Measurements from ENCODE around the gene CUTC. TPM values are rescaled to one million over a fixed set of nuclear protein-coding genes. Genes with fewer than 3 reads are reported as not detected.
A peak's percentile ranks its signal among the peaks of the same experiment; 100 is the strongest.

Gene CUTC
- total RNA-seq, 4 donors from 2014 or later: 10.3 to 27.4 (median 15.1) TPM

GRCh38 chr10:99787311-99787710 lies 55.3 kb downstream of the CUTC start:
- 53% methylated on average over 5 of the region's 5 CpGs for WGBS
- no peak for TF ChIP-seq POLR2AphosphoS5 (IDR thresholded peaks at IDR 0.05)
- TF ChIP-seq EP300 (IDR thresholded peaks at IDR 0.05): no peak
- TF ChIP-seq POLR2A (IDR thresholded peaks at IDR 0.05): no peak
- TF ChIP-seq, protein P1, sequence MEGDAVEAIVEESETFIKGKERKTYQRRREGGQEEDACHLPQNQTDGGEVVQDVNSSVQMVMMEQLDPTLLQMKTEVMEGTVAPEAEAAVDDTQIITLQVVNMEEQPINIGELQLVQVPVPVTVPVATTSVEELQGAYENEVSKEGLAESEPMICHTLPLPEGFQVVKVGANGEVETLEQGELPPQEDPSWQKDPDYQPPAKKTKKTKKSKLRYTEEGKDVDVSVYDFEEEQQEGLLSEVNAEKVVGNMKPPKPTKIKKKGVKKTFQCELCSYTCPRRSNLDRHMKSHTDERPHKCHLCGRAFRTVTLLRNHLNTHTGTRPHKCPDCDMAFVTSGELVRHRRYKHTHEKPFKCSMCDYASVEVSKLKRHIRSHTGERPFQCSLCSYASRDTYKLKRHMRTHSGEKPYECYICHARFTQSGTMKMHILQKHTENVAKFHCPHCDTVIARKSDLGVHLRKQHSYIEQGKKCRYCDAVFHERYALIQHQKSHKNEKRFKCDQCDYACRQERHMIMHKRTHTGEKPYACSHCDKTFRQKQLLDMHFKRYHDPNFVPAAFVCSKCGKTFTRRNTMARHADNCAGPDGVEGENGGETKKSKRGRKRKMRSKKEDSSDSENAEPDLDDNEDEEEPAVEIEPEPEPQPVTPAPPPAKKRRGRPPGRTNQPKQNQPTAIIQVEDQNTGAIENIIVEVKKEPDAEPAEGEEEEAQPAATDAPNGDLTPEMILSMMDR (IDR thresholded peaks at IDR 0.05): no peak

DNA sequence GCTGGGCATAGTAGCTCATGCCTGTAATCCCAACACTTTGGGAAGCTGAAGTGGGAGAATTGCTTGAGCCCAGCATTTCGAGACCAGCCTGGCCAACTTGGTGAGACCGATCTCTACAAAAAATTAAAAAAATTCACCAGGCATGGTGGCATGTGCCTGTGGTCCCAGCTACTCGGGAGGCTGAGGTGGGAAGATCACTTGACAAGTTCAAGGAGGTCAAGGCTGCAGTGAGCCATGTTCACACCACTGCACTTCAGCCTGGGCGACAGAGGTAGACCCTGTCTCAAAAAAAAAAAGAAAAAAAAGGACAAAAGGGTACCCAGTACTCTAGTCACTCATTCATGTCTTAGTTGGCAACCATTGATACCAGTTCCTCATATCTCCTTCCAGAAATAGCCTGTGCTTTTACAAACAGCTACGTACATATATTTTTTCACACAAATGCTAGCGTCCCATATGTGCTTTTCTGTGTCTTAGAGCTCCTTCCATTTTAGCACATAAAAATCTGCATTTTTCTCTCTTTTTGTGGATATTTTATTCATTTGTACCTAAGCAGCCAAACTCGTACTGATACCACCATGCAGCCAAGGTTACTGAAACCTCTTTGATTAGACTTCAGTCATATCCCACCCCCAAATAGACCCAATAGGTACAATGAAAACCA lies 55.9 kb downstream of the CUTC start:
- TF ChIP-seq POLR2AphosphoS5 (IDR thresholded peaks at IDR 0.05): no peak
- TF ChIP-seq, protein P1 (IDR thresholded peaks at IDR 0.05): no peak
- TF ChIP-seq EP300 (IDR thresholded peaks at IDR 0.05): no peak
- no peak for TF ChIP-seq POLR2A (IDR thresholded peaks at IDR 0.05)
- 75% methylated on average over 7 of the region's 7 CpGs for WGBS
- DNase-seq (ENCODE audit: low spot score in 2 of 2): no peak
- H3K4me3 ChIP-seq: no peak overlapping the region
- peaks cover 13% of the 10 kb centered on the region for H3K4me1 ChIP-seq
- H3K27ac ChIP-seq: peak overlapping the region; percentile 47
- no peaks in the 10 kb centered on the region for H3K27me3 ChIP-seq
- H3K36me3 ChIP-seq: no peaks in the 10 kb centered on the region
- H3K9me3 ChIP-seq: no peaks in the 10 kb centered on the region

More at GRCh38 chr10:99787311-99787710, 55.3 kb downstream of the CUTC start:
- H3K36me3 ChIP-seq: no peaks in the 10 kb centered on the region
- no peak for DNase-seq (ENCODE audit: low spot score in 2 of 2)
- no peak overlapping the region for H3K27ac ChIP-seq
- no peak overlapping the region for H3K4me3 ChIP-seq
- peaks cover 19% of the 10 kb centered on the region for H3K4me1 ChIP-seq
- no peaks in the 10 kb centered on the region for H3K27me3 ChIP-seq
- H3K9me3 ChIP-seq: no peaks in the 10 kb centered on the region

DNA sequence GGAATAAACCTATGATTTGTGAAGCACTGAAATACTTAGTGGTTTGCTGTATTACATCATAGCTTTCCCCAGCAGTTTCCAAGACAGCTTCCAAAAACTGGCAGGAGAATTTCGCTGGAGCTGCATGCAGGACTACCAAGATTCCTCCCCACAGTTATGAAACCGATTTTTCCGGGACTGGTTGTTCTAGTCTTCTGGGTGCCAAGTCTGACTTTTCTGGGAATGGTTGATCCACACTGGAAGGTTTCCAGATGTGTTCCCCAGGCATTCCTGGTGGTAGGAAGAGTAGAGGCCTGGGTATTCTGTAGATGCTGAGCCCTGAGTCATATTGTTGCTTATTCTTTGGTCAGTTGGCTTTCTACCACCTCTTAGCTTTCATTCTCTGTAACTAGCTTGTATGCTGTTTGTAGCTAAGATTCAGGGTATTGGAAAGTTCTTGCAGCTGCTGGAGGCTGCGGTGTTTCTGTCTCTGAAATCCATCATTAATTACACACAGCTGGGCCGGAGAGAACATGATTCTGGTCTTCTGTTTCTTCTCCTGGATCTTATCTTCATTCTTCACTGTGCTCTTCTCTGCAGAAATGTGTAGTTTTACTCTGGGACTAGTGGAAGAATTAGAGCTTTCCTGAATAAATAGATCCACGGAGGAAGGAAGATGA lies 56.7 kb downstream of the CUTC start:
- no peak overlapping the region for H3K4me3 ChIP-seq
- WGBS: 42% methylated on average over 6 of the region's 6 CpGs
- no peak for DNase-seq (ENCODE audit: low spot score in 2 of 2)
- no peaks in the 10 kb centered on the region for H3K27me3 ChIP-seq
- H3K36me3 ChIP-seq: no peaks in the 10 kb centered on the region
- TF ChIP-seq POLR2AphosphoS5 (IDR thresholded peaks at IDR 0.05) (peak in 2 of 3 donors; percentile 76 to 84), EP300 (IDR thresholded peaks at IDR 0.05) (no peak), POLR2A (IDR thresholded peaks at IDR 0.05) (no peak)
- H3K4me1 ChIP-seq: peaks cover 12% of the 10 kb centered on the region
- no peaks in the 10 kb centered on the region for H3K9me3 ChIP-seq
- H3K27ac ChIP-seq: peak overlapping the region; percentile 50

GRCh38 chr10:99791831-99792230 lies 59.8 kb downstream of the CUTC start:
- Histone ChIP-seq H3K4me3 (no peak overlapping the region), H3K9me3 (no peaks in the 10 kb centered on the region), H3K4me1 (no peaks in the 10 kb centered on the region), H3K27me3 (no peaks in the 10 kb centered on the region), H3K27ac (no peak overlapping the region), H3K36me3 (no peaks in the 10 kb centered on the region)
- no peak for TF ChIP-seq POLR2A (IDR thresholded peaks at IDR 0.05)
- no peak for TF ChIP-seq EP300 (IDR thresholded peaks at IDR 0.05)
- 90% methylated on average over 3 of the region's 3 CpGs for WGBS
- no peak for DNase-seq (ENCODE audit: low spot score in 2 of 2)

DNA sequence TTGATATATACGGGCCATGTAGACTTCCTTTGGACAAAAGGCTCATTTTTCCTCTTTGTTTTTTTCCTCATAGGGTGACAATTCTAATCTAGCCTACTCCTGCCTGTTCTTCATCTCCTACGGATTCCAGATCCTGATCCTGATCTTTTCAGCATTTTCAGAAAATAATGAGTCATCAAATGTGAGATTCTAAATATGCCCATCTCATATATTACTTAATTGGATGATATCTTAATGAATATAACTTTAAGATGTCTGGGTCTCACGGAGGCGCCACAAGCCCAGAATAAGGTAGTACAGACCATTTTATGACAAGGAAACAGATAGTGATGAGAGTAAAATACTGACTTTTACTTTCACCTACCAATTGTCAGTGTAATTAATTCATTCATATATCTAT lies 61.8 kb downstream of the CUTC start:
- Histone ChIP-seq H3K27me3 (no peaks in the 10 kb centered on the region), H3K4me3 (no peak overlapping the region), H3K9me3 (no peaks in the 10 kb centered on the region), H3K36me3 (no peaks in the 10 kb centered on the region), H3K4me1 (no peaks in the 10 kb centered on the region), H3K27ac (no peak overlapping the region)
- no peak for TF ChIP-seq POLR2AphosphoS5 (IDR thresholded peaks at IDR 0.05)
- TF ChIP-seq, protein P1 (IDR thresholded peaks at IDR 0.05): no peak
- TF ChIP-seq EP300 (IDR thresholded peaks at IDR 0.05): no peak
- no peak for TF ChIP-seq POLR2A (IDR thresholded peaks at IDR 0.05)
- 93% methylated on average over 4 of the region's 4 CpGs for WGBS
- no peak for DNase-seq (ENCODE audit: low spot score in 2 of 2)

DNA sequence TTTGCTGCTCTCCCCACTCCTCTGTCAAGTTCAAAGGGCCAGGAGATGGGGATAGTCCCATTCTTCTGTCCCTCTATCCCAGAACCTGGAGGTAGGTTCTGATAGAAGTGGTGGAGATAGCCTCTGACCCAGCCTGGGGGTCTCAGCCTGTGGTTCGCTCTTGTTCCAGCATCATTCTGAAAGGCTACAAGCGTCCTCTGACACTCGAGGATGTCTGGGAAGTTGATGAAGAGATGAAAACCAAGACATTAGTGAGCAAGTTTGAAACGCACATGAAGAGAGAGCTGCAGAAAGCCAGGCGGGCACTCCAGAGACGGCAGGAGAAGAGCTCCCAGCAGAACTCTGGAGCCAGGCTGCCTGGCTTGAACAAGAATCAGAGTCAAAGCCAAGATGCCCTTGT lies 64.9 kb downstream of the CUTC start:
- no peaks in the 10 kb centered on the region for H3K27me3 ChIP-seq
- no peak overlapping the region for H3K4me3 ChIP-seq
- H3K27ac ChIP-seq: no peak overlapping the region
- H3K36me3 ChIP-seq: no peaks in the 10 kb centered on the region
- no peaks in the 10 kb centered on the region for H3K9me3 ChIP-seq
- no peaks in the 10 kb centered on the region for H3K4me1 ChIP-seq
- 94% methylated on average over 6 of the region's 6 CpGs for WGBS
- DNase-seq (ENCODE audit: low spot score in 2 of 2): no peak
- TF ChIP-seq POLR2AphosphoS5 (IDR thresholded peaks at IDR 0.05) (no peak), EP300 (IDR thresholded peaks at IDR 0.05) (no peak), POLR2A (IDR thresholded peaks at IDR 0.05) (no peak)
- TF ChIP-seq, protein P1 (IDR thresholded peaks at IDR 0.05): no peak

Measured in suprapubic skin (tissue), 4 donors.